ENCODE results near the gene CXCL12. TPM values are rescaled to one million over a fixed set of nuclear protein-coding genes. Genes with fewer than 3 reads are reported as not detected.

Gene CXCL12
- total RNA-seq, 6 experiments from 2014 or later: 111 to 241 (median 197) TPM

GRCh38 chr10:44424957-44425356 lies 40.1 kb upstream of the CXCL12 start:
- no peaks in the 10 kb centered on the region for H3K36me3 Mint-ChIP-seq (ENCODE audit: low read depth)
- TF ChIP-seq, protein P1, sequence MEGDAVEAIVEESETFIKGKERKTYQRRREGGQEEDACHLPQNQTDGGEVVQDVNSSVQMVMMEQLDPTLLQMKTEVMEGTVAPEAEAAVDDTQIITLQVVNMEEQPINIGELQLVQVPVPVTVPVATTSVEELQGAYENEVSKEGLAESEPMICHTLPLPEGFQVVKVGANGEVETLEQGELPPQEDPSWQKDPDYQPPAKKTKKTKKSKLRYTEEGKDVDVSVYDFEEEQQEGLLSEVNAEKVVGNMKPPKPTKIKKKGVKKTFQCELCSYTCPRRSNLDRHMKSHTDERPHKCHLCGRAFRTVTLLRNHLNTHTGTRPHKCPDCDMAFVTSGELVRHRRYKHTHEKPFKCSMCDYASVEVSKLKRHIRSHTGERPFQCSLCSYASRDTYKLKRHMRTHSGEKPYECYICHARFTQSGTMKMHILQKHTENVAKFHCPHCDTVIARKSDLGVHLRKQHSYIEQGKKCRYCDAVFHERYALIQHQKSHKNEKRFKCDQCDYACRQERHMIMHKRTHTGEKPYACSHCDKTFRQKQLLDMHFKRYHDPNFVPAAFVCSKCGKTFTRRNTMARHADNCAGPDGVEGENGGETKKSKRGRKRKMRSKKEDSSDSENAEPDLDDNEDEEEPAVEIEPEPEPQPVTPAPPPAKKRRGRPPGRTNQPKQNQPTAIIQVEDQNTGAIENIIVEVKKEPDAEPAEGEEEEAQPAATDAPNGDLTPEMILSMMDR (IDR thresholded peaks at IDR 0.05): no peak
- H3K4me3 Mint-ChIP-seq: no peak overlapping the region
- no peak for DNase-seq
- no peaks in the 10 kb centered on the region for H3K4me1 Mint-ChIP-seq (ENCODE audit: low read depth)
- peaks cover 5% of the 10 kb centered on the region; the same call in 1 of the 2 replicates for H3K9me3 Mint-ChIP-seq
- no peak overlapping the region for H3K27ac Mint-ChIP-seq
- H3K27me3 Mint-ChIP-seq (ENCODE audit: insufficient read depth): peaks cover 26% of the 10 kb centered on the region; the same call in 1 of the 2 replicates

GRCh38 chr10:44424298-44424697 lies 39.4 kb upstream of the CXCL12 start:
- H3K4me3 Mint-ChIP-seq: no peak overlapping the region
- H3K4me1 Mint-ChIP-seq (ENCODE audit: low read depth): no peaks in the 10 kb centered on the region
- H3K27me3 Mint-ChIP-seq (ENCODE audit: insufficient read depth): peaks cover 29% of the 10 kb centered on the region; the same call in 1 of the 2 replicates
- DNase-seq: no peak
- TF ChIP-seq, protein P1 (IDR thresholded peaks at IDR 0.05): no peak
- no peaks in the 10 kb centered on the region for H3K36me3 Mint-ChIP-seq (ENCODE audit: low read depth)
- H3K27ac Mint-ChIP-seq: no peak overlapping the region
- H3K9me3 Mint-ChIP-seq: no peaks in the 10 kb centered on the region

GRCh38 chr10:44422570-44423101 lies 37.7 kb upstream of the CXCL12 start:
- H3K27ac Mint-ChIP-seq: no peak overlapping the region
- H3K4me1 Mint-ChIP-seq (ENCODE audit: low read depth): no peaks in the 10 kb centered on the region
- TF ChIP-seq, protein P1 (IDR thresholded peaks at IDR 0.05): no peak
- no peak for DNase-seq
- no peak overlapping the region for H3K4me3 Mint-ChIP-seq
- H3K27me3 Mint-ChIP-seq (ENCODE audit: insufficient read depth): peaks cover 34% of the 10 kb centered on the region
- no peaks in the 10 kb centered on the region for H3K36me3 Mint-ChIP-seq (ENCODE audit: low read depth)
- no peaks in the 10 kb centered on the region for H3K9me3 Mint-ChIP-seq

DNA sequence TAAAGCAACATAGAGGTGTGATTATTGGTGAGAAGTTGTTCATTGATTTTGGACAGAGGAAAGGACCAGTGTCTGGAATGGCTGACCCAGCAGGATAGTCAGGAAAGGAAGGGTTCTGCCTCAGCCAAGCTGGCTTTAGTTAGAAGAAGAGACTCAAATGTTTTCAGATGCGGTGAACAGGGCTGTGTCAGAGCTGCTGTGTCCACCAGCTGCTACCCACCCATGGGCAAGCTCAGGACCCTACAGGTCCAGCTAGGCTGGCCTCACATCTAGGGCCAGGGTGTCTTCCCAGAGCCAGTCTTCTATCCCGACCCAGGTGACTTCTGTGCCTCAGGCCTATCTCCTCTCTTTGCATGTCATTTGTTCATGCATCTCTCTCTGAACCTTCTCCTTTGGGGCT lies 37.3 kb upstream of the CXCL12 start:
- Mint-ChIP-seq H3K36me3 (ENCODE audit: low read depth) (peaks cover 4% of the 10 kb centered on the region; the same call in 1 of the 2 replicates), H3K9me3 (no peaks in the 10 kb centered on the region), H3K4me3 (no peak overlapping the region), H3K27ac (no peak overlapping the region), H3K27me3 (ENCODE audit: insufficient read depth) (peaks cover 37% of the 10 kb centered on the region), H3K4me1 (ENCODE audit: low read depth) (no peaks in the 10 kb centered on the region)
- no peak for DNase-seq
- TF ChIP-seq, protein P1 (IDR thresholded peaks at IDR 0.05): no peak

DNA sequence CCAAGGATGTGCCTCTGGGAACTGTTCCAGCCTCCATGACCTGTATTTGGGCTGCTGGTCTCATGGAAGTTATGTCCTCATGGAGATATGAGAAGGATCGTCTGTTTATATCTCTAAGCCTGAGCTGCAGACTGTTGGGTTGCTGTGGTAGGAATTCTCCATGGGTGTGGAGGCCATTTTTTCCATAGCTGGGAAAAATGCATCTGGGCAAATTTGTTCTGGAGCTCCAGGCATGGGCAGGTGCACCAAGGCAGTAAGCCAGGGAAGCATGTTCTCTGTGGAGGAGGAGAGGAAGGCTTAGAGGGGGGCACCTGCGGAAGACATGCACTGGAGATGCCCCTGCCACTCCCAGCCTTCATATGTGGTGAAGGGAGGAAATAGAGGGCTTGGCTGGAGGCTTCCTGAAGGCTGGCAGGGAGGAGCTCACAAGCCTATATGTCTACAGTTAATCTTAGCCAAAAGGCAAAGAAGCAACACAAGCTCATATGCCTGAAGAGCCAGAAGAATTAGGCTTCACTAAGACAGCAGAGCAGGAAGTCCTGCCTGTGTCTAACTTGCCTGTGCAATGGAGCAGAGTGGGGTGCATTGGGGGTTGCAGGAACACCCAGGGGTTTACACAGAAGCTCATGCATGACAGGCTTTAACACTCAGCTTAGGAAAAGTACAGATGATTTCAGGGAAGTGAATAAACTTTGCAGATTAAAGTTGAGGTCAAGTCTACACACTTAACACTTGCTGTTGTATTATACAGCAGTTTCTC lies 35.1 kb upstream of the CXCL12 start:
- peaks cover 17% of the 10 kb centered on the region for H3K4me1 Mint-ChIP-seq (ENCODE audit: low read depth)
- no peak overlapping the region for H3K27ac Mint-ChIP-seq
- H3K36me3 Mint-ChIP-seq (ENCODE audit: low read depth): peaks cover 9% of the 10 kb centered on the region; the same call in 1 of the 2 replicates
- H3K27me3 Mint-ChIP-seq (ENCODE audit: insufficient read depth): peaks cover 38% of the 10 kb centered on the region
- DNase-seq: no peak
- TF ChIP-seq, protein P1 (IDR thresholded peaks at IDR 0.05): no peak
- H3K9me3 Mint-ChIP-seq: no peaks in the 10 kb centered on the region; the same call in 1 of the 2 replicates
- H3K4me3 Mint-ChIP-seq: no peak overlapping the region
